HG02852 (cell line): ENCODE results near the gene FNDC11.
A peak's percentile ranks its signal among the peaks of the same experiment; 100 is the strongest.
"Not testable (repeated sequence)": the region's sequence is repeated elsewhere in the genome, so short reads cannot be mapped to it uniquely, and the experiment has no call there.

Experiments used
- ATAC-seq: cut with Tn5 transposase; IDR thresholded peaks from one replicate; pipeline ENCODE4 v1.9.1; 2021; ENCODE audit warnings: mild to moderate bottlenecking, moderate library complexity; ENCODE audit not compliant: unreplicated experiment

FNDC11 gene

GRCh38 chr20:63552481-63553249 is 1.3 kb upstream of the FNDC11 start:
- ATAC-seq: peak; percentile 35

- ATAC-seq: peak; percentile 31
These were observed 567 bp upstream of the FNDC11 start for GRCh38 chr20:63553251-63553932.

GRCh38 chr20:63554361-63555278 is 661 bp downstream of the FNDC11 start:
- no peak for ATAC-seq

GRCh38 chr20:63555661-63556381 is 1.9 kb downstream of the FNDC11 start:
- no peak for ATAC-seq

GRCh38 chr20:63556873-63557478 is 3.0 kb downstream of the FNDC11 start:
- ATAC-seq: no peak

GRCh38 chr20:63557481-63557891 is 3.5 kb downstream of the FNDC11 start:
- ATAC-seq: no peak

GRCh38 chr20:63558804-63559484 is 5.0 kb downstream of the FNDC11 start:
- no peak for ATAC-seq

GRCh38 chr20:63559485-63560332 is 5.8 kb downstream of the FNDC11 start:
- not testable (repeated sequence) for ATAC-seq

GRCh38 chr20:63560333-63560805 is 6.4 kb downstream of the FNDC11 start:
- no peak for ATAC-seq

GRCh38 chr20:63560856-63561609 is 7.1 kb downstream of the FNDC11 start:
- no peak for ATAC-seq

GRCh38 chr20:63561624-63562396 is 7.9 kb downstream of the FNDC11 start:
- no peak for ATAC-seq

GRCh38 chr20:63562461-63563224 is 8.7 kb downstream of the FNDC11 start:
- no peak for ATAC-seq

GRCh38 chr20:63563225-63563935 is 9.4 kb downstream of the FNDC11 start:
- no peak for ATAC-seq

GRCh38 chr20:63564036-63564810 is 10.3 kb downstream of the FNDC11 start:
- ATAC-seq: no peak
